Skeletal muscle satellite cell (primary cell): ENCODE measurements around the gene SSBP4.

ENCODE experiments used
- H3K27me3 ChIP-seq: 2 replicates; pipeline ENCODE4 v1.7.0; 2013; ENCODE audit warnings: low read length; ENCODE audit not compliant: control insufficient read depth, insufficient read depth
- H3K36me3 ChIP-seq: 2 replicates; pipeline ENCODE4 v1.7.0; 2013; ENCODE audit warnings: mild to moderate bottlenecking, control low read depth, low read length; ENCODE audit not compliant: insufficient read depth
- H3K4me1 ChIP-seq: 2 replicates; pipeline ENCODE4 v1.7.0; 2013; ENCODE audit warnings: low read length; ENCODE audit not compliant: control insufficient read depth, insufficient read depth
- H3K4me2 ChIP-seq: 2 replicates; pipeline ENCODE4 v1.7.0; 2013; ENCODE audit warnings: mild to moderate bottlenecking, low read length
- H3K4me3 ChIP-seq: 2 replicates; pipeline ENCODE4 v1.7.0; 2013; ENCODE audit warnings: low read length
- H3K9ac ChIP-seq: 2 replicates; pipeline ENCODE4 v1.7.0; 2013; ENCODE audit warnings: mild to moderate bottlenecking, low read depth, low read length, moderate library complexity
- H3K9me3 ChIP-seq: replicated peaks from 2 replicates; pipeline ENCODE4 v1.7.0; 2013; ENCODE audit warnings: mild to moderate bottlenecking, control low read depth, low read length

Gene SSBP4

GRCh38 chr19:18438331-18439024 is 19.3 kb downstream of the SSBP4 start:
- Histone ChIP-seq H3K4me1 (peaks cover 17% of the 10 kb centered on the region), H3K4me3 (no peak overlapping the region), H3K4me2 (peak overlapping the region; percentile 81), H3K36me3 (peaks cover 2% of the 10 kb centered on the region), H3K9ac (no peak overlapping the region), H3K9me3 (no peaks in the 10 kb centered on the region), H3K27me3 (no peaks in the 10 kb centered on the region)

DNA sequence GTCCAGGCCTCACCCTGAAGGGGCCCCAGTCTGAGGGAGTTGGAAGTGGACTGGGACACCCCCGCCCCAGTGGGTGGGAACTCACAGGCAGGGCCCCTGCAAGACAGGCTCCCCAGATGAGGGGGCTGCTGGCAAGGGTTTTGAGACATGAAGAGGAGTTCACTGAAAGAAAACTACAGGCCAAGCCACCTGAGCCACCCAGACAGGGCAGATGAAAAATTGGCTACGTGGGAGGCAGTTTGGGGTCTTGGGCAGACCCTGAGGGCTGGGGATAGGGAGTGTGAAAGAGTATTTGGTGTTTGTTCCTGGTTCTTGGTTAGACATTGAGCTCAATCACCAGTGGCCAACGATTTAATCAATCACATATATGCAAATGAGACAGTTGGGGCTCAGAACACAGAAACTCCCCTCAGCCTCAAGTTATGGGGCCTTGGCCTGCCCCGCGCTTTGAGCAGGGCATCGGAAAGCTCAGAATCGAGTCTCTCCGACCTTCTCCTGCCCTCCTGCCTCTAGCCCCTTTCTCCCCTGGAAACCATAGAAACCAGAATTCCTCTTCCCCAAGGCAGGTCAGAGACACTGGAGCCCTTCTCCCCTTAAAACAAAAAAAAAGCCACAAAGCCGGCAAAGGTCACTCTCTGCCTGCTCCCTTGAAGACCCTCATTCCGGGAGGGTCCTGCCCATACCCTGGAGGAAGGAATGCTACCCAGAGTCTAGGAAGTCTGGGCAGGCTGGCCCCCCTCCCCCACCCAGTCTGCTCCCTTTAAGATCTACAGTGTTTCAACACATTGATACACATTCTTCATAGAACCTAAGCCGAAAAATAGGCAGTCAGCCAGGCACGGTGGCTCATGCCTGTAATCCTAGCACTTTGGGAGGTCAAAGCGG is 20.1 kb downstream of the SSBP4 start:
- no peaks in the 10 kb centered on the region for H3K27me3 ChIP-seq
- H3K9me3 ChIP-seq: no peaks in the 10 kb centered on the region
- peaks cover 10% of the 10 kb centered on the region for H3K36me3 ChIP-seq
- H3K9ac ChIP-seq: no peak overlapping the region
- H3K4me1 ChIP-seq: peaks cover 17% of the 10 kb centered on the region
- no peak overlapping the region for H3K4me3 ChIP-seq
- no peak overlapping the region for H3K4me2 ChIP-seq

- peaks cover 14% of the 10 kb centered on the region for H3K36me3 ChIP-seq
- H3K4me3 ChIP-seq: no peak overlapping the region
- H3K9ac ChIP-seq: no peak overlapping the region
- H3K27me3 ChIP-seq: no peaks in the 10 kb centered on the region
- peaks cover 17% of the 10 kb centered on the region for H3K4me1 ChIP-seq
- H3K4me2 ChIP-seq: no peak overlapping the region
- no peaks in the 10 kb centered on the region for H3K9me3 ChIP-seq
Measured at GRCh38 chr19:18439910-18440237, 20.7 kb downstream of the SSBP4 start.

- no peak overlapping the region for H3K9ac ChIP-seq
- peaks cover 17% of the 10 kb centered on the region for H3K4me1 ChIP-seq
- H3K4me3 ChIP-seq: no peak overlapping the region
- no peaks in the 10 kb centered on the region for H3K27me3 ChIP-seq
- no peaks in the 10 kb centered on the region for H3K9me3 ChIP-seq
- no peak overlapping the region for H3K4me2 ChIP-seq
- H3K36me3 ChIP-seq: peaks cover 14% of the 10 kb centered on the region
Measured at GRCh38 chr19:18440415-18440877, 21.2 kb downstream of the SSBP4 start.

GRCh38 chr19:18440936-18441803 is 22.0 kb downstream of the SSBP4 start:
- Histone ChIP-seq H3K27me3 (no peaks in the 10 kb centered on the region), H3K4me1 (peaks cover 17% of the 10 kb centered on the region), H3K4me2 (no peak overlapping the region), H3K36me3 (peaks cover 21% of the 10 kb centered on the region), H3K4me3 (no peak overlapping the region), H3K9me3 (no peaks in the 10 kb centered on the region), H3K9ac (no peak overlapping the region)

- H3K4me3 ChIP-seq: no peak overlapping the region
- no peaks in the 10 kb centered on the region for H3K9me3 ChIP-seq
- H3K27me3 ChIP-seq: no peaks in the 10 kb centered on the region
- peaks cover 9% of the 10 kb centered on the region for H3K4me1 ChIP-seq
- H3K4me2 ChIP-seq: no peak overlapping the region
- H3K36me3 ChIP-seq: peaks cover 29% of the 10 kb centered on the region
- H3K9ac ChIP-seq: no peak overlapping the region
Measured at GRCh38 chr19:18441804-18442788, 22.9 kb downstream of the SSBP4 start.

DNA sequence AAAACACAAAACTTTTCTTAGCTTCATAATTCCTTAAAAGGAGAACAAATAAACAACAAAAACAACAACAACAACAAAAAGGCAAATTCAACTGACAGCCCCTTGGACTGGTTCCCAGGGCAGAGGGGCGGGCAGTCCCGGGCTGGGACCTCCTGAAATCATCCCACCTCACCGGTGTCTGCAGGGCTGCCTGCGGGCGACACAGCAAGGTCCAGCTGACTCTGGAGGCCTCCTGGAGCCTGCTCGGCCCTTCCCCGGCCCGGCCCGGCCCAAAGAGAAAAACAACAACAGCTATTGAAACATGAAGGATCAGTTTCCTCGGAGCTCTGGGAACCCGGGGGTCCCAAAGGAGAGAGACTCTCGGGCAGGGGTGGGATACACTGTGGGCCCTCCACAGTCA is 23.7 kb downstream of the SSBP4 start:
- H3K9ac ChIP-seq: no peak overlapping the region
- H3K4me2 ChIP-seq: no peak overlapping the region
- peaks cover 31% of the 10 kb centered on the region for H3K36me3 ChIP-seq
- H3K4me3 ChIP-seq: no peak overlapping the region
- H3K4me1 ChIP-seq: peaks cover 4% of the 10 kb centered on the region
- no peaks in the 10 kb centered on the region for H3K27me3 ChIP-seq
- no peaks in the 10 kb centered on the region for H3K9me3 ChIP-seq

DNA sequence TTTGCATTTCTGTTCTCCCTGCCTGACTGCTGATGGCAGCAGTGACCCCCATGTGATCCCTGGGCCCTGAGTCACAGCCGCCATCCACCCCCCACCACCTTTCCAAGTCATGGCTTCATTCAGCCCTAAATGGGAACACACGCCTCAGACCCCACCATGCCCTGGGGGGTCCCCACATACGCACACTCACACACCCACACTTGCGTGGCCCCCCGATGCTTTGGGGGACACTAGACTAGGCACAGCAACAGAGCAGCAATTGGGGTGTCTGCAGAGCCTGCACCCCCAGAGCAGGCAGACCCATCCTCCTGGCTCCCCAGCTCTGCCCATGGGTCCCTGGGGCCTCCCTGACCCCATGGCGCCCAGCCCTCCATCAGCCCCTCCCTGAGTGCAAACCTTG is 24.2 kb downstream of the SSBP4 start:
- Histone ChIP-seq H3K4me2 (no peak overlapping the region), H3K36me3 (peaks cover 35% of the 10 kb centered on the region), H3K9me3 (no peaks in the 10 kb centered on the region), H3K9ac (no peak overlapping the region), H3K4me1 (peaks cover 4% of the 10 kb centered on the region), H3K27me3 (no peaks in the 10 kb centered on the region), H3K4me3 (no peak overlapping the region)

GRCh38 chr19:18443831-18444230 is 24.6 kb downstream of the SSBP4 start:
- Histone ChIP-seq H3K9me3 (no peaks in the 10 kb centered on the region), H3K36me3 (peaks cover 40% of the 10 kb centered on the region), H3K27me3 (no peaks in the 10 kb centered on the region), H3K4me3 (no peak overlapping the region), H3K4me1 (peaks cover 4% of the 10 kb centered on the region), H3K9ac (no peak overlapping the region), H3K4me2 (no peak overlapping the region)

- Histone ChIP-seq H3K36me3 (peaks cover 46% of the 10 kb centered on the region), H3K27me3 (no peaks in the 10 kb centered on the region), H3K9me3 (no peaks in the 10 kb centered on the region), H3K4me1 (peaks cover 4% of the 10 kb centered on the region), H3K4me3 (no peak overlapping the region), H3K9ac (no peak overlapping the region), H3K4me2 (no peak overlapping the region)
Measured at GRCh38 chr19:18444513-18444912, 25.3 kb downstream of the SSBP4 start.
